ENCODE data around the gene SLC17A6. TPM values are rescaled to one million over a fixed set of nuclear protein-coding genes. Genes with fewer than 3 reads are reported as not detected.

Gene SLC17A6
- total RNA-seq, 1 experiment from 2014 or later: not detected

DNA sequence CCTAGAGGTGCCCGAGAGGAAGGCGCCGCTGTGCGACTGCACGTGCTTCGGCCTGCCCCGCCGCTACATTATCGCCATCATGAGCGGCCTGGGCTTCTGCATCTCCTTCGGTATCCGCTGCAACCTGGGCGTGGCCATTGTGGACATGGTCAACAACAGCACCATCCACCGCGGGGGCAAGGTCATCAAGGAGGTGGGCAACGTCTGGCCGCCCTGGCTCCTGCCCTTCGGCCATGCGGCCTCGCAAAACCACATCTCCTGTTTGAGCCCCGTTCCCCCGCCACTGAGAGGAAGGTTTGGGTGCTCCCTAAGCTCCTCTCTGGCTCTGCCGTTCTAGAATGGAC, 3.4 kb downstream of the SLC17A6 start:
- Histone ChIP-seq H3K27me3 (ENCODE audit: insufficient read depth, low read length) (no peaks in the 10 kb centered on the region), H3K27ac (ENCODE audit: low read depth, low read length) (no peak overlapping the region), H3K4me3 (replicated peaks in 1 of 2; ENCODE audit: low read depth in 1 of 2, low read length in 2 of 2) (no peak overlapping the region), H3K9me2 (ENCODE audit: insufficient read depth) (no peaks in the 10 kb centered on the region), H3K36me3 (ENCODE audit: control insufficient read depth in 1 of 2, insufficient read depth in 2 of 2, low read length in 2 of 2) (no peaks in the 10 kb centered on the region), H3K9me3 (ENCODE audit: control insufficient read depth in 1 of 2, insufficient read depth in 1 of 2, low read depth in 1 of 2, low read length in 2 of 2) (no peaks in the 10 kb centered on the region), H3K9ac (ENCODE audit: low read length) (no peak overlapping the region), H3K4me1 (ENCODE audit: control insufficient read depth in 1 of 2, insufficient read depth in 2 of 2, low read length in 2 of 2) (no peaks in the 10 kb centered on the region), H2AFZ (ENCODE audit: low read depth, low read length, poor library complexity, severe bottlenecking) (no peak overlapping the region), H4K20me1 (ENCODE audit: insufficient read depth) (no peaks in the 10 kb centered on the region), H3K79me2 (ENCODE audit: insufficient read depth, low read length) (no peaks in the 10 kb centered on the region), H3K4me2 (ENCODE audit: low read length) (no peak overlapping the region)
- ChIA-PET CTCF (no interaction called here), RAD21 (ENCODE audit: low non-redundant PET in 1 of 2, low total read pairs in 2 of 2, uncharacterized antibody in 2 of 2, unreplicated experiment in 2 of 2) (no interaction called here), POLR2A (no interaction called here)
- ATAC-seq (no peak), DNase-seq (ENCODE audit: low read depth, low spot score) (no peak)
- intact Hi-C loops (cut with micrococcal nuclease): no loop called here
- BruUV-seq (replicated peaks): no TSS peak
- TF ChIP-seq POLR2A (IDR thresholded peaks at IDR 0.05; ENCODE audit: borderline replicate concordance, extremely low read depth, insufficient read depth, insufficient read length): no peak
- TF ChIP-seq TCF7L2 (IDR thresholded peaks at IDR 0.05; ENCODE audit: borderline replicate concordance, extremely low read depth, insufficient read depth, insufficient read length): no peak
- TF ChIP-seq EGR1 (IDR thresholded peaks at IDR 0.05; ENCODE audit: low read depth): no peak
- TF ChIP-seq RAD21 (IDR thresholded peaks at IDR 0.05; ENCODE audit: low read depth): no peak
- TF ChIP-seq, protein P1, sequence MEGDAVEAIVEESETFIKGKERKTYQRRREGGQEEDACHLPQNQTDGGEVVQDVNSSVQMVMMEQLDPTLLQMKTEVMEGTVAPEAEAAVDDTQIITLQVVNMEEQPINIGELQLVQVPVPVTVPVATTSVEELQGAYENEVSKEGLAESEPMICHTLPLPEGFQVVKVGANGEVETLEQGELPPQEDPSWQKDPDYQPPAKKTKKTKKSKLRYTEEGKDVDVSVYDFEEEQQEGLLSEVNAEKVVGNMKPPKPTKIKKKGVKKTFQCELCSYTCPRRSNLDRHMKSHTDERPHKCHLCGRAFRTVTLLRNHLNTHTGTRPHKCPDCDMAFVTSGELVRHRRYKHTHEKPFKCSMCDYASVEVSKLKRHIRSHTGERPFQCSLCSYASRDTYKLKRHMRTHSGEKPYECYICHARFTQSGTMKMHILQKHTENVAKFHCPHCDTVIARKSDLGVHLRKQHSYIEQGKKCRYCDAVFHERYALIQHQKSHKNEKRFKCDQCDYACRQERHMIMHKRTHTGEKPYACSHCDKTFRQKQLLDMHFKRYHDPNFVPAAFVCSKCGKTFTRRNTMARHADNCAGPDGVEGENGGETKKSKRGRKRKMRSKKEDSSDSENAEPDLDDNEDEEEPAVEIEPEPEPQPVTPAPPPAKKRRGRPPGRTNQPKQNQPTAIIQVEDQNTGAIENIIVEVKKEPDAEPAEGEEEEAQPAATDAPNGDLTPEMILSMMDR (IDR thresholded peaks at IDR 0.05 in 2 of 3, conservative IDR thresholded peaks at IDR 0.05 in 1 of 3; ENCODE audit: borderline replicate concordance in 1 of 3, insufficient read depth in 1 of 3, low read depth in 2 of 3, low read length in 2 of 3): no peak
- no peak for TF ChIP-seq SP1 (IDR thresholded peaks at IDR 0.05; ENCODE audit: low read depth)
- TF ChIP-seq SRF (IDR thresholded peaks at IDR 0.05; ENCODE audit: low read depth): no peak
- TF ChIP-seq ZFX (IDR thresholded peaks at IDR 0.05): no peak
- TF ChIP-seq ZNF274 (IDR thresholded peaks at IDR 0.05; ENCODE audit: low read depth, low read length): no peak
- no peak for TF ChIP-seq FOSL1 (IDR thresholded peaks at IDR 0.05; ENCODE audit: low read depth)
- no peak for TF ChIP-seq JUND (IDR thresholded peaks at IDR 0.05)
- no peak for TF ChIP-seq EZH2 (IDR thresholded peaks at IDR 0.05)
- TF ChIP-seq POLR2AphosphoS5 (IDR thresholded peaks at IDR 0.05; ENCODE audit: low read depth, low read length): no peak
- TF ChIP-seq, protein P2, sequence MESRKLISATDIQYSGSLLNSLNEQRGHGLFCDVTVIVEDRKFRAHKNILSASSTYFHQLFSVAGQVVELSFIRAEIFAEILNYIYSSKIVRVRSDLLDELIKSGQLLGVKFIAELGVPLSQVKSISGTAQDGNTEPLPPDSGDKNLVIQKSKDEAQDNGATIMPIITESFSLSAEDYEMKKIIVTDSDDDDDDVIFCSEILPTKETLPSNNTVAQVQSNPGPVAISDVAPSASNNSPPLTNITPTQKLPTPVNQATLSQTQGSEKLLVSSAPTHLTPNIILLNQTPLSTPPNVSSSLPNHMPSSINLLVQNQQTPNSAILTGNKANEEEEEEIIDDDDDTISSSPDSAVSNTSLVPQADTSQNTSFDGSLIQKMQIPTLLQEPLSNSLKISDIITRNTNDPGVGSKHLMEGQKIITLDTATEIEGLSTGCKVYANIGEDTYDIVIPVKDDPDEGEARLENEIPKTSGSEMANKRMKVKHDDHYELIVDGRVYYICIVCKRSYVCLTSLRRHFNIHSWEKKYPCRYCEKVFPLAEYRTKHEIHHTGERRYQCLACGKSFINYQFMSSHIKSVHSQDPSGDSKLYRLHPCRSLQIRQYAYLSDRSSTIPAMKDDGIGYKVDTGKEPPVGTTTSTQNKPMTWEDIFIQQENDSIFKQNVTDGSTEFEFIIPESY (IDR thresholded peaks at IDR 0.05; ENCODE audit: extremely low read depth, insufficient replicate concordance, low read length): no peak
- TF ChIP-seq, protein P3, sequence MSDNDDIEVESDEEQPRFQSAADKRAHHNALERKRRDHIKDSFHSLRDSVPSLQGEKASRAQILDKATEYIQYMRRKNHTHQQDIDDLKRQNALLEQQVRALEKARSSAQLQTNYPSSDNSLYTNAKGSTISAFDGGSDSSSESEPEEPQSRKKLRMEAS (IDR thresholded peaks at IDR 0.05): no peak
- TF ChIP-seq CBX3 (IDR thresholded peaks at IDR 0.05; ENCODE audit: low read depth): no peak
- TF ChIP-seq ELF1 (IDR thresholded peaks at IDR 0.05; ENCODE audit: borderline replicate concordance, low read depth): no peak
- no peak for TF ChIP-seq YY1 (IDR thresholded peaks at IDR 0.05; ENCODE audit: extremely low read depth, insufficient replicate concordance, low read depth, low read length)

Data from HCT116 (cell line).